ENCODE measurements around the gene SURF2.
"Not testable (repeated sequence)": the region's sequence is repeated elsewhere in the genome, so short reads cannot be mapped to it uniquely, and the experiment has no call there.

The SURF2 gene

DNA sequence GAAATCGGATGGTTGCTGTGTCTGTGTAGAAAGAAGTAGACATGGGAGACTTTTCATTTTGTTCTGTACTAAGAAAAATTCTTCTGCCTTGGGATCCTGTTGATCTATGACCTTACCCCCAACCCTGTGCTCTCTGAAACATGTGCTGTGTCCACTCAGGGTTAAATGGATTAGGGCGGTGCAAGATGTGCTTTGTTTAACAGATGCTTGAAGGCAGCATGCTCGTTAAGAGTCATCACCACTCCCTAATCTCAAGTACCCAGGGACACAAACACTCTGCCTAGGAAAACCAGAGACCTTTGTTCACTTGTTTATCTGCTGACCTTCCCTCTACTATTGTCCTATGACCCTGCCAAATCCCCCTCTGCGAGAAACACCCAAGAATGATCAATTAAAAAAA is 35.1 kb downstream of the SURF2 start:
- not testable (repeated sequence) for H2AFZ ChIP-seq (ENCODE audit: low read depth, low read length); H3K4me1 ChIP-seq (ENCODE audit: insufficient read depth, low read length); H3K9me3 ChIP-seq (ENCODE audit: low read length); H3K27me3 ChIP-seq (ENCODE audit: insufficient read depth, low read length); H3K4me3 ChIP-seq (ENCODE audit: low read length); H3K36me3 ChIP-seq (ENCODE audit: insufficient read depth, low read length)

DNA sequence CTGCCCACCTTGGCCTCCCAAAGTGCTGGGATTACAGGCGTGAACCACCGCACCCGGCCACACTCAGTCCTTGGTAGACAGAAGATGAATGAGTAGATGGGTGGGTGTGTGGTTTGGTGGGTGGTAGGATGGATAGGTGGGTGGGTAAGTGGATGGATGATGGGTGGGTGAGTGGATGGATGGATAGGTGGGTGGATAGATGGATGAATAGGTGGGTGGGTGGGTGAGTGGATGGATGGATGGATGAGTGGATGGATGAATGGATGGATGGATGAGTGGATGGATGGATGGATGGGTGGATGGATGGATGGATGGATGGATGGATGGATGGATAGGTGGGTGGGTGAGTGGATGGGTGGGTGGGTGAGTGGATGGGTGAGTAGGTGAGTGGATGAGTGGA is 36.0 kb downstream of the SURF2 start:
- not testable (repeated sequence) for H2AFZ ChIP-seq (ENCODE audit: low read depth, low read length); H3K36me3 ChIP-seq (ENCODE audit: insufficient read depth, low read length); H3K4me3 ChIP-seq (ENCODE audit: low read length); H3K9me3 ChIP-seq (ENCODE audit: low read length); H3K4me1 ChIP-seq (ENCODE audit: insufficient read depth, low read length); H3K27me3 ChIP-seq (ENCODE audit: insufficient read depth, low read length)

DNA sequence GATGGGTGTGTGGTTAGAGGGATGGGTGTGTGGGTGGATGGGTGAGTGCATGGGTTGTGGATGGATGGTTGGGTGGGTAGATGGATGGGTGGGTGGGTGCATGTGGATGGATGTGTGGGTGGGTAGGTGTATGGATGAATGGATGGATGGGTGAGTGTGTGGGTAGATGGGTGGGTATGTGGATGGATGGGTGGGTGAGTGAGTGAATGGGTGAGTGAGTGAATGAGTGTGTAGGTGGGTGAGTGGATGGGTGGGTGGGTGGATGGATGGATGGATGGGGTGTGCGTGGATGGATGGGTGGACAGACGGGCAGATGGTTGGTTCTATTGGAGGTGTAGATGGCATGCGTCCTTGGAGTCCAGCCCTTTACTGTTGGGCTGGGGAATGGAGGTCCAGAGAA is 37.0 kb downstream of the SURF2 start:
- Histone ChIP-seq H3K4me1 (ENCODE audit: insufficient read depth, low read length) (no peaks in the 10 kb centered on the region), H3K4me3 (ENCODE audit: low read length) (no peak overlapping the region), H3K36me3 (ENCODE audit: insufficient read depth, low read length) (no peaks in the 10 kb centered on the region), H3K9me3 (ENCODE audit: low read length) (no peaks in the 10 kb centered on the region), H3K27me3 (ENCODE audit: insufficient read depth, low read length) (no peaks in the 10 kb centered on the region), H2AFZ (ENCODE audit: low read depth, low read length) (no peak overlapping the region)

DNA sequence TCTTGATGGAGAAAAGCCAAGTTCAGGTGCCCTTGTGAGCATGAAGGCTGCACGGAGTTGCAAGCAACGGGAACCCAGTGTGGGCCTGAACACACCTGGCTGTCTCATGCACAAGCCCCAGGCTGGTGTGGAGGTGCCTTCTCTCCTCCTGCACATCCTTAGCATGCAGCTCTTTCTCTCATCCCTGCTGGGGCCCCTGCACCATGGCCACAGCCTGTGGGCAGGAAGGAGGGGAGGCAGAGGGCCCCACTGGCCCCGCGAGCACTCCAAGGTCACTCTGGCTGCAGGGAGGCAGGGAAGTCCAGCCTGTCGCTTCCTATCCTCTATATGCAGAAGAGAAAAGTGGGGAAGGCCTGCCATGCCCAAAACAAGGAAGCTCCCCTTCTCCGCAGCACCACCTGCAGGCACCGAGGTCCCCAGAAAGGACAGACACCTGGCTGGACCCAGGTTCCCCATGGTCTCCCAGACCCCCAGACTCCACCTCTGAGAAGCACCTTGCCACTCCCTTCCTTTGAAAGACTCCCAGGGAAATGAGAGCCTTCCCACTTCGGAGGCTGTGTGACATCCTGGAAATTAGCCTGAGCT is 38.4 kb downstream of the SURF2 start:
- no peak overlapping the region for H2AFZ ChIP-seq (ENCODE audit: low read depth, low read length)
- H3K4me1 ChIP-seq (ENCODE audit: insufficient read depth, low read length), result no peaks in the 10 kb centered on the region
- H3K4me3 ChIP-seq (ENCODE audit: low read length), result no peak overlapping the region
- no peaks in the 10 kb centered on the region for H3K36me3 ChIP-seq (ENCODE audit: insufficient read depth, low read length)
- no peaks in the 10 kb centered on the region for H3K27me3 ChIP-seq (ENCODE audit: insufficient read depth, low read length)
- no peaks in the 10 kb centered on the region for H3K9me3 ChIP-seq (ENCODE audit: low read length)

DNA sequence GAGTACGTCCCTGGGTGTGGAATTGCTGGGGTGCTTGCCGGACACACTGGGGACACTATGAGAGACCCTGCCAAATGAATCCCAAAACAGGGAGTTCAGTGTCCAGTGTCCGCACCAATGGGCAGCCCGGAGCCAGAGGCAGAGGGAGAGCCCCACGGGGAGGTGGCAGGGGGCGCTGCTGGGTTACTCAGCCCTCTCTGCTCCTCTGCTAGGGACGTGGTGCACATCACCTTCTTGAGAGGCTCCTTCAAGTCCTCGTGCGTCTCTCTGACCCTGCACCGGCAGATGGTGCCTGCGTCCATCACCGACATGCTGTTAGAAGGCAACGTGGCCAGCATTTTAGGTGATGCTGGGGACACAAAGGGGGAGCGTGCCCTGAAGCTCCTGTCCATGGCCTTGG is 40.6 kb downstream of the SURF2 start:
- H3K27me3 ChIP-seq (ENCODE audit: insufficient read depth, low read length), result no peaks in the 10 kb centered on the region
- no peak overlapping the region for H2AFZ ChIP-seq (ENCODE audit: low read depth, low read length)
- H3K4me3 ChIP-seq (ENCODE audit: low read length), result no peak overlapping the region
- H3K36me3 ChIP-seq (ENCODE audit: insufficient read depth, low read length), result peaks cover 3% of the 10 kb centered on the region
- H3K4me1 ChIP-seq (ENCODE audit: insufficient read depth, low read length), result no peaks in the 10 kb centered on the region
- H3K9me3 ChIP-seq (ENCODE audit: low read length), result no peaks in the 10 kb centered on the region

DNA sequence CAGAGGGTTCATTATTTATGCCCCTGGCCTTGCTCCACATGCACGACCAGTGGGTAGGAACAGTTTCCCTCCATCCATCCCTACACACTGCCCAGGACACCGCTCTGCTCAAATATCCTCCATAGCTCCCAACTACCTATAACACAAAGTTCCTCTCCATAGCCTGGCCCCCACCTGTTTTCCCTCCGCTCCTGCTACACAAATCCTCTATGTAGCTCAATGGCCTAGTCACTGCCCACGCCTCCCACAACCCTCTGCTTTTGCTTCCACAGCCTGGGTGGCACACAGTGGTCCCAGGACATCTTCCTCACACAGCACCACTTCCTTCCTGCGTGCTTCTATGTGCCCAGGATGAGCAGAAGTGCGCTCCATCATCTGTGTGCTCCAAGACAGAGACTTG is 41.0 kb downstream of the SURF2 start:
- no peak overlapping the region for H2AFZ ChIP-seq (ENCODE audit: low read depth, low read length)

DNA sequence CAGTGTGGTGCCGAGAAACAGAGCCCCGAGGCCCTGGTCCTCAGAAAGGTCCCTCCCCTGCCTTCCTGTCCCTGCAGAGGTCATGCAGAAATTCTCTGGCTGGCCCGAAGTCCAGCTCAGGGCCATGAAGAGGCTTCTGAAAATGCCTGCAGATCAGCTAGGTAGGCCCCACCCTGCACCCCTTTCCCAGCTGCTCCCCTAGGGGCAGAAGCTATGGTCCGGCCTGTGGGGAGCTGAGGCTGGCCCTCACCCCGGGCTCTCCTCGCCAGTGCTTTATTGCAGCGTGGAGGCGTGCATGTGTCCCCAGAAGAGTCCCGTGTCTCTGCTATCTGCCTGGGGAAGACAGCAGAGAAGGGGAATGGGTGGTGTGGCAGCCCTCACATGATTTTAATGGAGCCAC is 41.5 kb downstream of the SURF2 start:
- H3K9me3 ChIP-seq (ENCODE audit: low read length), result no peaks in the 10 kb centered on the region
- H2AFZ ChIP-seq (ENCODE audit: low read depth, low read length), result no peak overlapping the region
- no peak overlapping the region for H3K4me3 ChIP-seq (ENCODE audit: low read length)
- no peaks in the 10 kb centered on the region for H3K4me1 ChIP-seq (ENCODE audit: insufficient read depth, low read length)
- no peaks in the 10 kb centered on the region for H3K27me3 ChIP-seq (ENCODE audit: insufficient read depth, low read length)
- peaks cover 6% of the 10 kb centered on the region for H3K36me3 ChIP-seq (ENCODE audit: insufficient read depth, low read length)

More for the DNA sequence above, 41.0 kb downstream of the SURF2 start:
- Histone ChIP-seq H3K9me3 (ENCODE audit: low read length) (no peaks in the 10 kb centered on the region), H3K4me3 (ENCODE audit: low read length) (no peak overlapping the region), H3K4me1 (ENCODE audit: insufficient read depth, low read length) (no peaks in the 10 kb centered on the region), H3K27me3 (ENCODE audit: insufficient read depth, low read length) (no peaks in the 10 kb centered on the region), H3K36me3 (ENCODE audit: insufficient read depth, low read length) (peaks cover 6% of the 10 kb centered on the region)

DNA sequence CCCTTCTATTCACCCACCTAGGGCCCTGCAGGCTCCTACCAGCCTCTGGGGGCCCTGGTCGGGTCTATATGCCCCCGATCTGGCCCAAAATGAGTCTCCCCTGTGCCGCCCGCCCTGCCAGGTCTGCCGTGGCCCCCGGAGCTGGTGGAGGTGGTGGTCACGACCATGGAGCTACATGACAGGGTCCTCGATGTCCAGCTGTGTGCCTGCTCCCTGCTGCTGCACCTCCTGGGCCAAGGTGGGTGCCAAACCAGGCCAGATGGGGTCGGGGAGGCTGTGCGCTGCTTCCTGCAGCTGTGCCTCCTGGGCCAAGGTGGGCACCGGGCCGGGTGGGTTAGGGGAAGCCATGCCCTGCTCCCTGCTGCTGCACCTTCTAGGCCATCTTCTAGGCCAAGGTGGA is 43.9 kb downstream of the SURF2 start:
- no peaks in the 10 kb centered on the region for H3K27me3 ChIP-seq (ENCODE audit: insufficient read depth, low read length)
- H3K4me1 ChIP-seq (ENCODE audit: insufficient read depth, low read length), result no peaks in the 10 kb centered on the region
- H3K4me3 ChIP-seq (ENCODE audit: low read length), result no peak overlapping the region
- no peaks in the 10 kb centered on the region for H3K9me3 ChIP-seq (ENCODE audit: low read length)
- no peak overlapping the region for H2AFZ ChIP-seq (ENCODE audit: low read depth, low read length)
- peaks cover 12% of the 10 kb centered on the region for H3K36me3 ChIP-seq (ENCODE audit: insufficient read depth, low read length)

DNA sequence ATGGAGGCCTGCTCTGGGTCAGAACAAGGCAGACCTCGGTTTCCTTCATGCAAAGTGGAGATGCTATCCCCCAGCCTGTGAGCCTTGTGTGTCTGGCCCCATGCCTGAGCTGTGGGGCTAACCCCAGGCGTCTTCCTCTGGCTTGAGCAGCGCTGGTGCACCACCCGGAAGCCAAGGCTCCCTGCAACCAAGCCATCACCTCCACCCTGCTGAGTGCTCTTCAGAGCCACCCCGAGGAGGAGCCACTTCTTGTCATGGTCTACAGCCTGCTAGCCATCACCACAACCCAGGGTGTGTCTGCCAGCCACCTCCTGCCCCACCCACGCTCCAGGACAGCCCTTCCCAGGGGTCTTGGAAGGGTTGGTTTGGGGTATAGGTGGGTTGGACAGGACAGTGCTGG is 45.2 kb downstream of the SURF2 start:
- H3K9me3 ChIP-seq (ENCODE audit: low read length), result no peaks in the 10 kb centered on the region
- H3K27me3 ChIP-seq (ENCODE audit: insufficient read depth, low read length), result no peaks in the 10 kb centered on the region
- H2AFZ ChIP-seq (ENCODE audit: low read depth, low read length), result no peak overlapping the region
- peaks cover 24% of the 10 kb centered on the region for H3K36me3 ChIP-seq (ENCODE audit: insufficient read depth, low read length)
- H3K4me1 ChIP-seq (ENCODE audit: insufficient read depth, low read length), result no peaks in the 10 kb centered on the region
- no peak overlapping the region for H3K4me3 ChIP-seq (ENCODE audit: low read length)

DNA sequence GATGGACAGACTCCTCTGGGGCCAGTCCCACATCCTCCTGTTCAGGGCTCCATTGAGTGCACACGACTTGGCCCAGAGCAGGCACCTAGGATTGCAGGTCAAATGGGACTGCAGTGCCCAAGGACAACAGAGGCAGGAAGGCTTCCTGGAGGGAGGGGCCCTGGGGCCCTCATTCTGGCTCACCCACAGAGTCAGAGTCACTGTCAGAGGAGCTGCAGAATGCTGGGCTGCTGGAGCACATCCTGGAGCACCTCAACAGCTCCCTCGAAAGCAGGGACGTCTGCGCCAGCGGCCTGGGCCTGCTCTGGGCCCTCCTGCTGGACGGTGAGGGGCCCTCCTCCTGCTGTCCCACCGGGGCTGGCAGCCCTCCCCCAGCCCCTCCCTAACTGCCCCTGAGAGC is 46.3 kb downstream of the SURF2 start:
- no peak overlapping the region for H2AFZ ChIP-seq (ENCODE audit: low read depth, low read length)
- H3K9me3 ChIP-seq (ENCODE audit: low read length), result no peaks in the 10 kb centered on the region
- H3K36me3 ChIP-seq (ENCODE audit: insufficient read depth, low read length), result peaks cover 33% of the 10 kb centered on the region
- H3K4me1 ChIP-seq (ENCODE audit: insufficient read depth, low read length), result no peaks in the 10 kb centered on the region
- H3K27me3 ChIP-seq (ENCODE audit: insufficient read depth, low read length), result no peaks in the 10 kb centered on the region
- H3K4me3 ChIP-seq (ENCODE audit: low read length), result no peak overlapping the region

DNA sequence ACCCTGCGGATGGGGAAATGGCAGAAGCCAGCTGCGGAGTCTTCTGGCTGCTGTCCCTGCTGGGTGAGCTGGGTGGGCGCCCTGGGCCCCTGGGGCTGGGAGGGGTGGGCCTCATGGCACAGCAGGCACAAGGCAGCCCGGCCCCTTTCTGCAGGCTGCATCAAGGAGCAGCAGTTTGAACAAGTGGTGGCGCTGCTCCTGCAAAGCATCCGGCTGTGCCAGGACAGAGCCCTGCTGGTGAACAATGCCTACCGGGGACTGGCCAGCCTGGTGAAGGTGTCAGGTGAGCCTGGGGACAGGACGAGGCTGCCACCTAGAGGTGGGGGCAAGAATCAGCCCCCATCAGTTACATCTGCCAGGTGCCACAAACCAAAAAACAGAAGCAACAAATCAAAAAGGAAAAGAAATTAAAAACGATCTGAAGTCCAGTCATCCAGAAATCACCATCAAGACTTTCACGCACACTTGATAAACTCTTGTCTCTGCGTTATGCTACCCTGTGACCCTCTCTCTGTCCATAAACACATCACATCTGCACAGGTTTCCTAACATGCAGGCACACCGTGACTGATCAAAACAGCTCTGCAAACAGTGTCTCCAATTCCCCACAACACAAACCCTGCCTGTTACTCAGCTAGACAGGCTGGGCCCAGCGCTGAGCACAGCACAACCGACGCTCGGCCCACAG is 47.6 kb downstream of the SURF2 start:
- Histone ChIP-seq H3K27me3 (ENCODE audit: insufficient read depth, low read length) (no peaks in the 10 kb centered on the region), H3K4me1 (ENCODE audit: insufficient read depth, low read length) (no peaks in the 10 kb centered on the region), H2AFZ (ENCODE audit: low read depth, low read length) (no peak overlapping the region), H3K36me3 (ENCODE audit: insufficient read depth, low read length) (peaks cover 43% of the 10 kb centered on the region), H3K4me3 (ENCODE audit: low read length) (no peak overlapping the region), H3K9me3 (ENCODE audit: low read length) (no peaks in the 10 kb centered on the region)

DNA sequence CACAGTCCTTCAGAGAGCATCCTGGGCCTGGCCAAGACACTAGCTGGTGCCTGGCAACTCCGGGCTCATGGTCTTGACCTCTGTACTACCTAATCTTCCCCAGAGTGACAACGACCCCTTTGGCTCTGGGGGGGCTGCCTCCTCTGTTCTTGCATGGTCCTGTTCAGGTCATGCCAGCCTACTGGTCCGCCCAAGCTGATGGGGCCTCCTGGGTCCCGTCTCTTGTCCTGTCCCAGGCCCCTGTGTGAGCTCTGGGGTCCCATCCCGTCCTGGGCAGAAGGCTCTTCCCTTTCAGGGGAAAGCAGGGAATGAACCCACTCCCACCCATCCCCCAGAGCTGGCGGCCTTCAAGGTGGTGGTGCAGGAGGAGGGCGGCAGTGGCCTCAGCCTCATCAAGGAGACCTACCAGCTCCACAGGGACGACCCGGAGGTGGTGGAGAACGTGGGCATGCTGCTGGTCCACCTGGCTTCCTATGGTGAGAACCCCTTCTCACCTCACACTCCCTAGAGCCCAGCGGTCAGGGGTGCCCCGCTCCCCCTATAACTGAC is 48.2 kb downstream of the SURF2 start:
- Histone ChIP-seq H3K36me3 (ENCODE audit: insufficient read depth, low read length) (peaks cover 47% of the 10 kb centered on the region), H3K9me3 (ENCODE audit: low read length) (no peaks in the 10 kb centered on the region)

DNA sequence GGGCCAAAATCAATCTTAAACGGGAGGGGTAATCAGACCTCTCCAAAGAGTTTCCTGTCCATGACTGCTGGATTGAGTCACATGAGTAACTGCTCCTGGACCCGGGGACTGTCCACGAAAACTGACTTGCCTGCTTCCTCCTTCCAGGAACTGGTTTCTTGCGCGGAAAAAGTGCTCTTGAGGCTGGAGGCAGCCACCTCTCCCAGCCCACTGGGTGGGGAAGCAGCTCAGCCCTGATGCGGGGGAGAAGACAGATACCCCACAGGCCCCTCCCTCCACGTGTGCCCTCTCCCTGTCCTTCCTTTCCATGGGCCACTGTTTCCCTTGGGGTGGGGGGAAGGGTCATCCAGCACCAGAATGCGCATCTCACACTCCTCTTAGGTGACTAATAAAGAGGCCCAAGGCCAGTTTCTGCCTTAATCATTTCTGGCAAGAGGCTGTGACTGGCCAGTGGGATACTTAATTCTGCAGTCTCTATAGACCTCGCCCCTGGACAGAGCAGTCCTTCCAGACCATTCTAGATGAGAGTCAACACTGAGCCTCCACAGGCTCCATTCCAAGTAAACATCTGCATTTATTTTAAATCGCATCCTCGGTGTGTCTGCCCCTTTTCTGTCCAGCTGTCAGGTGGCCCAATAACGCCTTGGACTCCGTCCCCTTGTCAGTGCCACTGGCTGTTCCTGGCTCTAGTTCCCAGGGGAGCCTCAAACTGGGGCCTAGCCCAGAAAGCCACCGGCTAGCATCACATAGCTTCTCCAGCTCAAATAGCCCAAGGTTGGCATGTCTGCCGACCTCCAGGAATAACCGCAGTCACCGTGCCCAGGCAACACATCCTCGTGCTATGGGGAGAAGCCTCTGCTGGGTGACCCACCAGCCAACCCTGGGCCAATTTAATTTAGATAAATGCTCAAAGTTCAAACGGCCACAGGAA is 49.4 kb downstream of the SURF2 start:
- H3K4me3 ChIP-seq (ENCODE audit: low read length), result no peak overlapping the region
- H2AFZ ChIP-seq (ENCODE audit: low read depth, low read length), result no peak overlapping the region
- H3K4me1 ChIP-seq (ENCODE audit: insufficient read depth, low read length), result no peaks in the 10 kb centered on the region
- H3K27me3 ChIP-seq (ENCODE audit: insufficient read depth, low read length), result no peaks in the 10 kb centered on the region
- H3K36me3 ChIP-seq (ENCODE audit: insufficient read depth, low read length), result peaks cover 57% of the 10 kb centered on the region
- no peaks in the 10 kb centered on the region for H3K9me3 ChIP-seq (ENCODE audit: low read length)

More for the DNA sequence above, 48.2 kb downstream of the SURF2 start:
- H2AFZ ChIP-seq (ENCODE audit: low read depth, low read length), result no peak overlapping the region
- H3K27me3 ChIP-seq (ENCODE audit: insufficient read depth, low read length), result no peaks in the 10 kb centered on the region
- H3K4me3 ChIP-seq (ENCODE audit: low read length), result no peak overlapping the region
- no peaks in the 10 kb centered on the region for H3K4me1 ChIP-seq (ENCODE audit: insufficient read depth, low read length)
